ENCODE data around the gene SLC7A7. TPM values are rescaled to one million over a fixed set of nuclear protein-coding genes. Genes with fewer than 3 reads are reported as not detected.

Gene SLC7A7
- total and polyA plus RNA-seq, 10 of the 15 experiments (the other 5 are each of a cell fraction or from before 2014, with no cell fraction given) = 27.8 to 79.2 (median 50.8) TPM

DNA sequence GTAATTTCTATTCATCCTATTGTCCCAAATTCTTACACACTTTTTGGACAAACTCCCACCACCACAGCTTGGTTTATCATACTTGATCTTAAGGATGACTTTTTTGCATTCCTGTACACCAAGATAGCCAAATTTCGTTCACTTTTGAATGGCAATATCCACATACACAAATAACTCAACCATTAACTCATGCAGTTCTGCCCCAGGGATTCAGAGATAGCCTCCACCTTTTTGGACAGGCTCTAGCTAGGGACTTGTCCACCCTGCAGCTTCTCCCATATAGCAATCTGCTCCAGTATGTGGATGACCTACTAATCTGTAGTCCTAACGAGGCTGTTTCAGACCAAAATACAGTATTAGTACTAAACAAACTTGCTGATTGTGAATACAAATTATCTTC, 81.4 kb downstream of the SLC7A7 start:
- FAIRE-seq (no peak), DNase-seq (ENCODE audit: low read depth, low spot score) (no peak), ATAC-seq (no peak)
- ChIA-PET RAD21 (ENCODE audit: unreplicated experiment) (no interaction called here), CTCF (interaction anchor here (0.9 to 1.0 kb wide), 2 partner anchors 121 to 163 kb away, joined by 3 read pairs; no protein-coding TSS in a partner anchor), SMC1A (ENCODE audit: uncharacterized antibody, unreplicated experiment) (no interaction called here), POLR2A (interaction anchor here (0.5 kb wide), 1 partner anchor 254 kb away, joined by 3 read pairs; no protein-coding TSS in a partner anchor)
- Histone ChIP-seq H3K4me1 (ENCODE audit: control insufficient read depth, insufficient read depth, low read length) (peaks cover 8% of the 10 kb centered on the region), H3K79me2 (ENCODE audit: control insufficient read depth, insufficient read depth, low read length) (no peaks in the 10 kb centered on the region), H3K9me3 (replicated peaks; ENCODE audit: control insufficient read depth, insufficient read depth, low read length) (no peaks in the 10 kb centered on the region), H3K36me3 (ENCODE audit: control insufficient read depth in 2 of 2, insufficient read depth in 2 of 2, low read length in 1 of 2) (no peaks in the 10 kb centered on the region), H3K4me2 (ENCODE audit: control insufficient read depth, insufficient read depth) (no peak overlapping the region), H3K27ac (ENCODE audit: control insufficient read depth, insufficient read depth) (no peak overlapping the region), H2AFZ (ENCODE audit: control insufficient read depth, low read depth, low read length) (no peak overlapping the region), H3K9ac (ENCODE audit: control insufficient read depth, insufficient read depth, low read length) (no peak overlapping the region), H3K4me3 (no peak overlapping the region), H3K27me3 (replicated peaks in 1 of 2; ENCODE audit: control insufficient read depth in 2 of 2, insufficient read depth in 2 of 2, low read length in 1 of 2) (no peaks in the 10 kb centered on the region), H4K20me1 (ENCODE audit: control insufficient read depth, insufficient read depth) (no peaks in the 10 kb centered on the region)
- 34% methylated on average over 2 of the region's 2 CpGs for WGBS (ENCODE audit: insufficient coverage, insufficient replicate concordance, low lambda C conversion rate, missing lambda C conversion rate)
- no TSS peak for BruUV-seq (replicated peaks)
- intact Hi-C loops (cut with micrococcal nuclease; ENCODE audit: unreplicated experiment) = no loop called here
- in situ Hi-C loops (cut with MboI) = no loop called here
- TF ChIP-seq RB1 (IDR thresholded peaks at IDR 0.05; ENCODE audit: borderline replicate concordance) = no peak
- TF ChIP-seq, protein P1, sequence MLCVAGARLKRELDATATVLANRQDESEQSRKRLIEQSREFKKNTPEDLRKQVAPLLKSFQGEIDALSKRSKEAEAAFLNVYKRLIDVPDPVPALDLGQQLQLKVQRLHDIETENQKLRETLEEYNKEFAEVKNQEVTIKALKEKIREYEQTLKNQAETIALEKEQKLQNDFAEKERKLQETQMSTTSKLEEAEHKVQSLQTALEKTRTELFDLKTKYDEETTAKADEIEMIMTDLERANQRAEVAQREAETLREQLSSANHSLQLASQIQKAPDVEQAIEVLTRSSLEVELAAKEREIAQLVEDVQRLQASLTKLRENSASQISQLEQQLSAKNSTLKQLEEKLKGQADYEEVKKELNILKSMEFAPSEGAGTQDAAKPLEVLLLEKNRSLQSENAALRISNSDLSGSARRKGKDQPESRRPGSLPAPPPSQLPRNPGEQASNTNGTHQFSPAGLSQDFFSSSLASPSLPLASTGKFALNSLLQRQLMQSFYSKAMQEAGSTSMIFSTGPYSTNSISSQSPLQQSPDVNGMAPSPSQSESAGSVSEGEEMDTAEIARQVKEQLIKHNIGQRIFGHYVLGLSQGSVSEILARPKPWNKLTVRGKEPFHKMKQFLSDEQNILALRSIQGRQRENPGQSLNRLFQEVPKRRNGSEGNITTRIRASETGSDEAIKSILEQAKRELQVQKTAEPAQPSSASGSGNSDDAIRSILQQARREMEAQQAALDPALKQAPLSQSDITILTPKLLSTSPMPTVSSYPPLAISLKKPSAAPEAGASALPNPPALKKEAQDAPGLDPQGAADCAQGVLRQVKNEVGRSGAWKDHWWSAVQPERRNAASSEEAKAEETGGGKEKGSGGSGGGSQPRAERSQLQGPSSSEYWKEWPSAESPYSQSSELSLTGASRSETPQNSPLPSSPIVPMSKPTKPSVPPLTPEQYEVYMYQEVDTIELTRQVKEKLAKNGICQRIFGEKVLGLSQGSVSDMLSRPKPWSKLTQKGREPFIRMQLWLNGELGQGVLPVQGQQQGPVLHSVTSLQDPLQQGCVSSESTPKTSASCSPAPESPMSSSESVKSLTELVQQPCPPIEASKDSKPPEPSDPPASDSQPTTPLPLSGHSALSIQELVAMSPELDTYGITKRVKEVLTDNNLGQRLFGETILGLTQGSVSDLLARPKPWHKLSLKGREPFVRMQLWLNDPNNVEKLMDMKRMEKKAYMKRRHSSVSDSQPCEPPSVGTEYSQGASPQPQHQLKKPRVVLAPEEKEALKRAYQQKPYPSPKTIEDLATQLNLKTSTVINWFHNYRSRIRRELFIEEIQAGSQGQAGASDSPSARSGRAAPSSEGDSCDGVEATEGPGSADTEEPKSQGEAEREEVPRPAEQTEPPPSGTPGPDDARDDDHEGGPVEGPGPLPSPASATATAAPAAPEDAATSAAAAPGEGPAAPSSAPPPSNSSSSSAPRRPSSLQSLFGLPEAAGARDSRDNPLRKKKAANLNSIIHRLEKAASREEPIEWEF (IDR thresholded peaks at IDR 0.05; ENCODE audit: insufficient replicate concordance, low read depth, low read length) = no peak
- TF ChIP-seq STAT1 (conservative IDR thresholded peaks at IDR 0.05) = no peak
- no peak for TF ChIP-seq EZH2 (IDR thresholded peaks at IDR 0.05; ENCODE audit: borderline replicate concordance, control insufficient read depth, low read depth, low read length)
- no peak for TF ChIP-seq ATF7 (IDR thresholded peaks at IDR 0.05; ENCODE audit: low read depth)
- no peak for TF ChIP-seq TAF1 (IDR thresholded peaks at IDR 0.05; ENCODE audit: borderline replicate concordance, low read depth, low read length)
- TF ChIP-seq, protein P2, sequence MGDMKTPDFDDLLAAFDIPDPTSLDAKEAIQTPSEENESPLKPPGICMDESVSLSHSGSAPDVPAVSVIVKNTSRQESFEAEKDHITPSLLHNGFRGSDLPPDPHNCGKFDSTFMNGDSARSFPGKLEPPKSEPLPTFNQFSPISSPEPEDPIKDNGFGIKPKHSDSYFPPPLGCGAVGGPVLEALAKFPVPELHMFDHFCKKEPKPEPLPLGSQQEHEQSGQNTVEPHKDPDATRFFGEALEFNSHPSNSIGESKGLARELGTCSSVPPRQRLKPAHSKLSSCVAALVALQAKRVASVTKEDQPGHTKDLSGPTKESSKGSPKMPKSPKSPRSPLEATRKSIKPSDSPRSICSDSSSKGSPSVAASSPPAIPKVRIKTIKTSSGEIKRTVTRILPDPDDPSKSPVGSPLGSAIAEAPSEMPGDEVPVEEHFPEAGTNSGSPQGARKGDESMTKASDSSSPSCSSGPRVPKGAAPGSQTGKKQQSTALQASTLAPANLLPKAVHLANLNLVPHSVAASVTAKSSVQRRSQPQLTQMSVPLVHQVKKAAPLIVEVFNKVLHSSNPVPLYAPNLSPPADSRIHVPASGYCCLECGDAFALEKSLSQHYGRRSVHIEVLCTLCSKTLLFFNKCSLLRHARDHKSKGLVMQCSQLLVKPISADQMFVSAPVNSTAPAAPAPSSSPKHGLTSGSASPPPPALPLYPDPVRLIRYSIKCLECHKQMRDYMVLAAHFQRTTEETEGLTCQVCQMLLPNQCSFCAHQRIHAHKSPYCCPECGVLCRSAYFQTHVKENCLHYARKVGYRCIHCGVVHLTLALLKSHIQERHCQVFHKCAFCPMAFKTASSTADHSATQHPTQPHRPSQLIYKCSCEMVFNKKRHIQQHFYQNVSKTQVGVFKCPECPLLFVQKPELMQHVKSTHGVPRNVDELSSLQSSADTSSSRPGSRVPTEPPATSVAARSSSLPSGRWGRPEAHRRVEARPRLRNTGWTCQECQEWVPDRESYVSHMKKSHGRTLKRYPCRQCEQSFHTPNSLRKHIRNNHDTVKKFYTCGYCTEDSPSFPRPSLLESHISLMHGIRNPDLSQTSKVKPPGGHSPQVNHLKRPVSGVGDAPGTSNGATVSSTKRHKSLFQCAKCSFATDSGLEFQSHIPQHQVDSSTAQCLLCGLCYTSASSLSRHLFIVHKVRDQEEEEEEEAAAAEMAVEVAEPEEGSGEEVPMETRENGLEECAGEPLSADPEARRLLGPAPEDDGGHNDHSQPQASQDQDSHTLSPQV (IDR thresholded peaks at IDR 0.05) = no peak
- TF ChIP-seq, protein P3, sequence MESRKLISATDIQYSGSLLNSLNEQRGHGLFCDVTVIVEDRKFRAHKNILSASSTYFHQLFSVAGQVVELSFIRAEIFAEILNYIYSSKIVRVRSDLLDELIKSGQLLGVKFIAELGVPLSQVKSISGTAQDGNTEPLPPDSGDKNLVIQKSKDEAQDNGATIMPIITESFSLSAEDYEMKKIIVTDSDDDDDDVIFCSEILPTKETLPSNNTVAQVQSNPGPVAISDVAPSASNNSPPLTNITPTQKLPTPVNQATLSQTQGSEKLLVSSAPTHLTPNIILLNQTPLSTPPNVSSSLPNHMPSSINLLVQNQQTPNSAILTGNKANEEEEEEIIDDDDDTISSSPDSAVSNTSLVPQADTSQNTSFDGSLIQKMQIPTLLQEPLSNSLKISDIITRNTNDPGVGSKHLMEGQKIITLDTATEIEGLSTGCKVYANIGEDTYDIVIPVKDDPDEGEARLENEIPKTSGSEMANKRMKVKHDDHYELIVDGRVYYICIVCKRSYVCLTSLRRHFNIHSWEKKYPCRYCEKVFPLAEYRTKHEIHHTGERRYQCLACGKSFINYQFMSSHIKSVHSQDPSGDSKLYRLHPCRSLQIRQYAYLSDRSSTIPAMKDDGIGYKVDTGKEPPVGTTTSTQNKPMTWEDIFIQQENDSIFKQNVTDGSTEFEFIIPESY (IDR thresholded peaks at IDR 0.05) = no peak
- no peak for TF ChIP-seq FOXM1 (IDR thresholded peaks at IDR 0.05; ENCODE audit: low read depth, low read length)
- no peak for TF ChIP-seq ZNF24 (IDR thresholded peaks at IDR 0.05)
- no peak for TF ChIP-seq NFXL1 (IDR thresholded peaks at IDR 0.05; ENCODE audit: borderline replicate concordance)
- no peak for TF ChIP-seq MTA3 (IDR thresholded peaks at IDR 0.05; ENCODE audit: borderline replicate concordance, low read length)
- TF ChIP-seq SMC3 (IDR thresholded peaks at IDR 0.05; ENCODE audit: borderline replicate concordance, low read length) = no peak
- no peak for TF ChIP-seq MYB (IDR thresholded peaks at IDR 0.05; ENCODE audit: borderline replicate concordance, low read depth, low read length)

Data from GM12878 (cell line).